Effector memory CD8-positive, alpha-beta T cell (primary cell): ENCODE data around the gene LCLAT1.
A peak's percentile ranks its signal among the peaks of the same experiment; 100 is the strongest.
"Not testable (repeated sequence)": the region's sequence is repeated elsewhere in the genome, so short reads cannot be mapped to it uniquely, and the experiment has no call there.

ENCODE experiments used
- ATAC-seq: fragments of 150-1000 bp; cut with Tn5 transposase; replicated peaks from 2 replicates; pipeline ENCODE4 v1.10.0; 2021; ENCODE audit warnings: mild to moderate bottlenecking, moderate library complexity
- DNase-seq, 3 experiments: peaks; one replicate each; pipeline ENCODE4 v3.0.0; 2021
- H3K27ac Mint-ChIP-seq, 2 donors: one replicate each; pipeline ENCODE4 v1.8.0; 2022; ENCODE audit warnings: mild to moderate bottlenecking in 2 of 2, mixed read lengths in 2 of 2, moderate library complexity in 2 of 2
- H3K27me3 Mint-ChIP-seq, 2 donors: one replicate each; pipeline ENCODE4 v1.8.0; 2022; ENCODE audit warnings: mixed read lengths in 2 of 2
- H3K36me3 Mint-ChIP-seq: one replicate; pipeline ENCODE4 v1.8.0; 2022; ENCODE audit warnings: mild to moderate bottlenecking, moderate library complexity, mixed read lengths; ENCODE audit not compliant: insufficient read depth
- H3K4me1 Mint-ChIP-seq, 2 donors: one replicate each; pipeline ENCODE4 v1.8.0; 2022; ENCODE audit warnings: low read depth in 2 of 2, mixed read lengths in 2 of 2
- H3K4me3 Mint-ChIP-seq, 2 donors: one replicate each; pipeline ENCODE4 v1.8.0; 2022; ENCODE audit warnings: mild to moderate bottlenecking in 2 of 2, mixed read lengths in 2 of 2, moderate library complexity in 2 of 2
- H3K9me3 Mint-ChIP-seq, 2 donors: one replicate each; pipeline ENCODE4 v1.8.0; 2022; ENCODE audit warnings: mixed read lengths in 2 of 2

The LCLAT1 gene

DNA sequence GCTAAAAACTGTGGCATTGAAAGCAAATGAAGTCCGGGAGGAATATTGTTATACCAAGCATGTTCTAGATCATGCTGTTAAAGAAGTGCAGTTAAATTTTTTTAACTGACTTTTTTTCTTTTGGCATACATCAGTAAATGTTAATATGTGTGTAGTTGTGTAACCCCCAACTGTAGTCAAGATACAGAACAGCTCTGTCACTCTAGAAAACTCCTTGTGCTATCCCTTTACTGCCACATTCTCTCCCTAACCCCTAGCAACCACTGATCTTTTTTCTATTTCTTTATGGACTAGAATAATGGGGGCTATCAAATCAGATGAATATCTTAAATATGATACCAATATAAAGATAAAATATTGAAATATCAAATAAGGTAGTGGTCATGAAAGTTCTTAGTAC, 46.4 kb downstream of the LCLAT1 start:
- H3K27me3 Mint-ChIP-seq, result no peaks in the 10 kb centered on the region
- H3K4me1 Mint-ChIP-seq, result peaks cover 6 to 33% of the 10 kb centered on the region in 2 donors
- H3K4me3 Mint-ChIP-seq, result no peak overlapping the region
- no peak overlapping the region for H3K27ac Mint-ChIP-seq
- ATAC-seq (no peak), DNase-seq (no peak)
- no peaks in the 10 kb centered on the region for H3K36me3 Mint-ChIP-seq
- H3K9me3 Mint-ChIP-seq, result peaks cover 0 to 2% of the 10 kb centered on the region in 2 donors

DNA sequence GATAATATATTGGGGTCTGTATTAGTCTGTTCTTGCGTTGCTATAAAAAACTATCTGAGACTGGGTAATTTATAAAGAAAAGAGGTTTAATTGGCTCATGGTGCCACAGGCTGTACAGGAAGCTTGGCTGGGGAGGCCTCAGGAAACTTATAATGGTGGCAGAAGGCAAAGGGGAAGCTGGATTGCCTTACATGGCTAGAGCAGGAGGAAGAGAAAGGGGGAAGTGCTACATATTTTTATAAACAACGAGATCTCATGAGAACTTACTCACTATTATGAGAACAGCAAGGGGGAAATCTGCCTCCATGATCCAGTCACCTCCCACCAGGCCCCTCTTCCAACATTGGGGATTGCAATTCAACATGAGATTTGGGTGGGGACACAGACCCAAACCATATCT, 48.9 kb downstream of the LCLAT1 start:
- ATAC-seq, H3K36me3 Mint-ChIP-seq, H3K27me3 Mint-ChIP-seq, H3K4me3 Mint-ChIP-seq, H3K27ac Mint-ChIP-seq, H3K9me3 Mint-ChIP-seq, DNase-seq: not testable (repeated sequence)
- H3K4me1 Mint-ChIP-seq, result peaks cover 1 to 21% of the 10 kb centered on the region in 2 donors

DNA sequence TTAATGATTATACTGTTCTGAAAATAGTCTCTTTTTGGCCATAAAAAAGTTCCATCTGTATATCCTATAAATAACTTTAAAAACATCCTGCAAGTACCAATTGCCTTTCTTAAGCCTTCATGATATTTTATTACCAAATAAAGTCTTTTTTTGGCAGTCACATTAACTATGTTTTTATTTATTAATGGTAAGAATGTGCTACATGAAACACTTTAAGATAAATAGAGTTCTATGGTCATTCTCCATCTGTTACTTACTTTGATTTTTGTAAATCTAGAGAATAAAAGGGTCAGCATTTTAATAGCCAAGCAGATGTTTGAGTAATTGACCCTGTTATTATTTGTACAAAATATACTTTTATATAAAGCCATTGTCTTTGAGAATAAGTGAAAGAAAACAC, 52.6 kb downstream of the LCLAT1 start:
- Mint-ChIP-seq H3K27ac (no peak overlapping the region), H3K27me3 (no peaks in the 10 kb centered on the region), H3K4me3 (no peak overlapping the region), H3K4me1 (peaks cover 14 to 31% of the 10 kb centered on the region in 2 donors), H3K36me3 (peaks cover 4% of the 10 kb centered on the region), H3K9me3 (peaks cover 0 to 2% of the 10 kb centered on the region in 2 donors)
- DNase-seq (no peak), ATAC-seq (no peak)

DNA sequence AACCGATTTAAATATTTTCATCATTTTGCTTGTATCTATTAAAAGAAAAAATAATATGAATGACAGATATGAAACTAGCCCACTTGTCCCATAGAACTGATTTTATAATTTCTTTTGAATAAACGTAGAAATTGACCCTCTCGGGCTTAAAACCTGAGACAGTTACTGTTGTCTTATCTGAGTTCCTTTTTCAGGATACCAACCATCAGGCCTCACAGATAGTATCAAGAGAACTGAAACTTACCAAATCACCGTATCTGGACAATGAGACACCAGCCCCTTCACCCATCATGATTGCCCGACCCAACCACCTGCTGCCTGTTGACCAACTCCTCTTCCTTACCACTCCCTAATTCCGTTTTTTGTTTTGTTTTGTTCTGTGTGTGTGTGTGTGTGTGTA, 53.7 kb downstream of the LCLAT1 start:
- no peak for ATAC-seq
- no peak overlapping the region for H3K27ac Mint-ChIP-seq
- peaks cover 4% of the 10 kb centered on the region for H3K36me3 Mint-ChIP-seq
- DNase-seq, result no peak
- H3K4me1 Mint-ChIP-seq, result peaks cover 21 to 37% of the 10 kb centered on the region in 2 donors
- H3K9me3 Mint-ChIP-seq, result no peaks in the 10 kb centered on the region
- H3K4me3 Mint-ChIP-seq, result no peak overlapping the region
- H3K27me3 Mint-ChIP-seq, result no peaks in the 10 kb centered on the region

- DNase-seq, result no peak
- peak overlapping the region; percentile 75 to 92 for H3K27ac Mint-ChIP-seq
- no peaks in the 10 kb centered on the region for H3K27me3 Mint-ChIP-seq
- H3K36me3 Mint-ChIP-seq, result peaks cover 4% of the 10 kb centered on the region
- H3K4me3 Mint-ChIP-seq, result no peak overlapping the region
- peaks cover 22 to 27% of the 10 kb centered on the region in 2 donors for H3K4me1 Mint-ChIP-seq
- ATAC-seq, result no peak
- no peaks in the 10 kb centered on the region for H3K9me3 Mint-ChIP-seq
These were observed 55.3 kb downstream of the LCLAT1 start for GRCh38 chr2:30502310-30502709.

- Mint-ChIP-seq H3K36me3 (peaks cover 4% of the 10 kb centered on the region), H3K27ac (peak overlapping the region; percentile 75 to 92), H3K9me3 (no peaks in the 10 kb centered on the region), H3K4me3 (peak overlapping the region in 1 of 2 donors; percentile 49), H3K4me1 (peaks cover 22 to 32% of the 10 kb centered on the region in 2 donors), H3K27me3 (no peaks in the 10 kb centered on the region)
- ATAC-seq (peak; percentile 81), DNase-seq (no peak)
These were observed 56.1 kb downstream of the LCLAT1 start for GRCh38 chr2:30503007-30503694.

- Mint-ChIP-seq H3K27ac (peak overlapping the region; percentile 75 to 92), H3K9me3 (peaks cover 0 to 2% of the 10 kb centered on the region in 2 donors), H3K4me3 (peak overlapping the region in 1 of 2 donors; percentile 49), H3K27me3 (no peaks in the 10 kb centered on the region), H3K36me3 (peaks cover 4% of the 10 kb centered on the region), H3K4me1 (peaks cover 22 to 35% of the 10 kb centered on the region in 2 donors)
- DNase-seq (no peak), ATAC-seq (no peak)
These were observed 56.6 kb downstream of the LCLAT1 start for GRCh38 chr2:30503695-30504052.

DNA sequence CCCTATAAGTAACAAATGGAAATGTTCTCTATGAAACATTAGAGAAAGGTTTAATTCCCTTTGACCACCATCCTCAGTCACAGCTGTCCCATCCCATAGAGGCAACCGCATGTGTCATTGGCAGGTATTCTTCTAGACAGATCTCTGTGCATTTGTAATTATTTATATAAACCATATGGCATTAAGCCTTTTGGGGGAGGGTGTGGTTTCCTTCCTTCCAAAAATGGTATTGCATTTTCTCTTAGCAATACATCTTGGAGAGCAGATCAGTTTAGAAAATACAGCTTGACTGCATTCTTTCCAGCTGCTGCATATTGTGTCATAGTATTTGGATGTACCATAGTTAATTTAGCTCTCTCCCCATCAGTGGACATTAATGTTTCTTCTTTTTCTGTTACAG, 57.7 kb downstream of the LCLAT1 start:
- Mint-ChIP-seq H3K4me3 (peak overlapping the region in 1 of 2 donors; percentile 27), H3K27ac (peak overlapping the region; percentile 9 to 67), H3K9me3 (peaks cover 0 to 2% of the 10 kb centered on the region in 2 donors), H3K4me1 (peaks cover 25 to 42% of the 10 kb centered on the region in 2 donors), H3K36me3 (peaks cover 4% of the 10 kb centered on the region), H3K27me3 (no peaks in the 10 kb centered on the region)
- DNase-seq (no peak), ATAC-seq (no peak)

- peaks cover 0 to 2% of the 10 kb centered on the region in 2 donors for H3K9me3 Mint-ChIP-seq
- no peak for ATAC-seq
- H3K4me3 Mint-ChIP-seq, result no peak overlapping the region
These were observed 58.6 kb downstream of the LCLAT1 start for GRCh38 chr2:30505500-30506180.

DNA sequence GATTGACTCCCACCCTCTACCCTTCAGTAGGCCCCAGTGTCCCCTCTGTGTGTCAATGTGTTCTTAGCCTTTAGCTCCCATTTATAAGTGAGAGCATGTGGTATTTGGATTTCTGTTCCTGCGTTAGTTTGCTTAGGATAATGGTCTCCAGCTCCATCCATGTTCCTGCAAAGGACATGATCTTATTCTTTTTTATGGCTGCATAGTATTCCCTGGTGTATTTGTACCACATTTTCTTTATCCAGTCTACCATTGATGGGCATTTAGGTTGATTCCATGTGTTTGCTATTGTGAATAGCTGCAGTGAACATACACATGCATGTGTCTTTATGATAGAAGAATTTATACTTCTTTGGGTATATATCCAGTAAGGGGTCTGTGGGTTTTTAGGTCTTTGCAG, 60.4 kb downstream of the LCLAT1 start:
- not testable (repeated sequence) for H3K27ac Mint-ChIP-seq, DNase-seq, H3K27me3 Mint-ChIP-seq, ATAC-seq, H3K4me3 Mint-ChIP-seq, H3K9me3 Mint-ChIP-seq, H3K36me3 Mint-ChIP-seq
- peaks cover 33 to 63% of the 10 kb centered on the region in 2 donors for H3K4me1 Mint-ChIP-seq

More at GRCh38 chr2:30505500-30506180, 58.6 kb downstream of the LCLAT1 start:
- no peaks in the 10 kb centered on the region for H3K27me3 Mint-ChIP-seq
- H3K36me3 Mint-ChIP-seq, result peaks cover 4% of the 10 kb centered on the region
- H3K27ac Mint-ChIP-seq, result peak overlapping the region; percentile 10 to 67
- DNase-seq, result no peak
- H3K4me1 Mint-ChIP-seq, result peaks cover 27 to 50% of the 10 kb centered on the region in 2 donors

DNA sequence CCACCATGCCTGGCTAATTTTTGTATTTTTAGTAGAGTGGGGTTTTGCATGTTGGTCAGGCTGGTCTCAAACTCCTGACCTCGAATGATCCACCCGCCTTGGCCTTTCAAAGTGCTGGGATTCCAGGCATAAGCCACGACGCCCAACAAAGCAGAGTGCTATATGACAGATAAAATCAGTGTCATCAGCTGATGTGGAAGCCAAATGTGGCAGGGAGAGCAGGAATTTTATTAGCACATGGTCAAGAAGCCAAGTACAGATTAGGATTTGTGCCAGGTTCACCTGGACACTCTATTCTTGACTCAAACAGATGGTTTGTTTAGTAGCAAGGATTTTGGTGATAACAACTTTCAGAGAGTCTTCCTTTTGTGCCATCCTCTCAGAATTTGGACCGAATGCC, 62.7 kb downstream of the LCLAT1 start:
- Mint-ChIP-seq H3K36me3 (no peaks in the 10 kb centered on the region), H3K9me3 (peaks cover 0 to 2% of the 10 kb centered on the region in 2 donors), H3K4me1 (peaks cover 21 to 63% of the 10 kb centered on the region in 2 donors), H3K27ac (no peak overlapping the region), H3K4me3 (no peak overlapping the region), H3K27me3 (no peaks in the 10 kb centered on the region)
- ATAC-seq, result no peak
- no peak for DNase-seq

DNA sequence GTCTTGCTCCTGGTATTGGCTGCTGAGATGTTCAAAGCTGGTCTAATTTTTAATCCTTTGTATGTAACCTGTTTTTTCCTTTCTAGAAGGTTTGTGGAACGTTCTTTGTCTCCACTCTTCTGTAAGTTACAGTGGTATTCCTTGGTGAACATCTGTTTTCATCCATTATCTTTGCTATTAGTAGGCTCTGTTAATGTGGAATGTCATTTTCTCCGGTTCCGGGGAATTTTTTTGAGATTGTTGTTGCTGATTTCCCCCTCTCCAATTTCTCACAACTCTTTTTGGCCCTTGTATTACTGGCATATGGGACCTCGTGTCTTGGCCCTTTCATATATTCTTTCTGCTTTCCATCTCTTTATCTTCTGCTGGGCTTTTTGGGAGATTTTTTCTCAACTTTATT, 63.4 kb downstream of the LCLAT1 start:
- Mint-ChIP-seq H3K36me3 (no peaks in the 10 kb centered on the region), H3K4me3 (no peak overlapping the region), H3K27ac (no peak overlapping the region), H3K27me3 (no peaks in the 10 kb centered on the region), H3K4me1 (peaks cover 20 to 61% of the 10 kb centered on the region in 2 donors), H3K9me3 (peaks cover 0 to 2% of the 10 kb centered on the region in 2 donors)
- ATAC-seq (no peak), DNase-seq (no peak)

GRCh38 chr2:30511122-30512083, 64.4 kb downstream of the LCLAT1 start:
- Mint-ChIP-seq H3K27ac (no peak overlapping the region), H3K4me1 (peaks cover 16 to 55% of the 10 kb centered on the region in 2 donors), H3K27me3 (no peaks in the 10 kb centered on the region), H3K4me3 (no peak overlapping the region), H3K36me3 (no peaks in the 10 kb centered on the region), H3K9me3 (peaks cover 0 to 2% of the 10 kb centered on the region in 2 donors)
- DNase-seq (no peak), ATAC-seq (no peak)
